HEK293 (cell line): ENCODE measurements around the gene PNPLA6.

Experiments used
- GLIS1 ChIP-seq: fragments of 450-650 bp; formaldehyde crosslinking; IDR thresholded peaks from 2 replicates; pipeline ENCODE4 v1.5.1; 2016; ENCODE audit warnings: missing biosample characterization, missing genetic modification characterization
- HIC1 ChIP-seq: fragments of 450-650 bp; formaldehyde crosslinking; IDR thresholded peaks from 2 replicates; pipeline ENCODE4 v1.5.1; 2016; ENCODE audit warnings: missing biosample characterization, missing genetic modification characterization
- KLF16 ChIP-seq: fragments of 450-650 bp; formaldehyde crosslinking; IDR thresholded peaks from 2 replicates; pipeline ENCODE4 v1.5.1; 2017; ENCODE audit warnings: missing biosample characterization, missing genetic modification characterization
- KLF17 ChIP-seq: fragments of 450-650 bp; formaldehyde crosslinking; IDR thresholded peaks from 2 replicates; pipeline ENCODE4 v1.5.1; 2016; ENCODE audit warnings: missing biosample characterization, missing genetic modification characterization
- ZBTB7A ChIP-seq: fragments of 450-650 bp; formaldehyde crosslinking; IDR thresholded peaks from 2 replicates; pipeline ENCODE4 v1.5.1; 2016; ENCODE audit warnings: low read depth, missing biosample characterization, missing genetic modification characterization
- ZNF114 ChIP-seq: fragments of 450-650 bp; formaldehyde crosslinking; IDR thresholded peaks from 2 replicates; pipeline ENCODE4 v1.5.0; 2017; ENCODE audit warnings: missing biosample characterization, missing genetic modification characterization
- ZNF19 ChIP-seq: fragments of 450-650 bp; formaldehyde crosslinking; IDR thresholded peaks from 2 replicates; pipeline ENCODE4; 2016; ENCODE audit warnings: missing biosample characterization, missing genetic modification characterization, low read depth
- ZNF335 ChIP-seq: fragments of 450-650 bp; formaldehyde crosslinking; conservative IDR thresholded peaks from 2 replicates; pipeline ENCODE4 v1.5.1; 2016; ENCODE audit warnings: missing biosample characterization, missing genetic modification characterization
- ZNF37A ChIP-seq: fragments of 450-650 bp; IDR thresholded peaks from 2 replicates; pipeline ENCODE4 v1.5.1; 2018; ENCODE audit warnings: missing biosample characterization, missing genetic modification characterization
- ZNF398 ChIP-seq: fragments of 450-650 bp; formaldehyde crosslinking; IDR thresholded peaks from 2 replicates; pipeline ENCODE4 v1.5.1; 2017; ENCODE audit warnings: missing biosample characterization, missing genetic modification characterization
- ZNF423 ChIP-seq: fragments of 450-650 bp; formaldehyde crosslinking; IDR thresholded peaks from 2 replicates; pipeline ENCODE4 v1.5.1; 2016; ENCODE audit warnings: missing biosample characterization, missing genetic modification characterization
- ZNF426 ChIP-seq: fragments of 450-650 bp; formaldehyde crosslinking; IDR thresholded peaks from 2 replicates; pipeline ENCODE4 v1.5.1; 2017; ENCODE audit warnings: missing biosample characterization, missing genetic modification characterization, mild to moderate bottlenecking, inconsistent platforms, moderate library complexity
- ZNF488 ChIP-seq: fragments of 450-650 bp; formaldehyde crosslinking; IDR thresholded peaks from 2 replicates; pipeline ENCODE4 v1.5.1; 2016; ENCODE audit warnings: missing biosample characterization, missing genetic modification characterization
- ZNF518A ChIP-seq: fragments of 450-650 bp; formaldehyde crosslinking; conservative IDR thresholded peaks from 2 replicates; pipeline ENCODE4 v1.5.1; 2016; ENCODE audit warnings: low read depth, missing biosample characterization, missing genetic modification characterization
- ZNF529 ChIP-seq: fragments of 450-650 bp; formaldehyde crosslinking; IDR thresholded peaks from 2 replicates; pipeline ENCODE4 v1.5.1; 2017; ENCODE audit warnings: missing genetic modification characterization, missing biosample characterization; ENCODE audit not compliant: insufficient replicate concordance
- ZNF639 ChIP-seq: fragments of 450-650 bp; formaldehyde crosslinking; IDR thresholded peaks from 2 replicates; pipeline ENCODE4 v1.5.1; 2016; ENCODE audit warnings: missing biosample characterization, missing genetic modification characterization
- ZNF660 ChIP-seq: fragments of 450-650 bp; IDR thresholded peaks from 2 replicates; pipeline ENCODE4 v1.5.1; 2018; ENCODE audit warnings: missing biosample characterization, mild to moderate bottlenecking, missing genetic modification characterization
- ZNF677 ChIP-seq: fragments of 450-650 bp; IDR thresholded peaks from 2 replicates; pipeline ENCODE4 v1.5.0; 2018; ENCODE audit warnings: missing biosample characterization, mild to moderate bottlenecking, missing genetic modification characterization, moderate library complexity
- ZNF704 ChIP-seq: fragments of 450-650 bp; formaldehyde crosslinking; IDR thresholded peaks from 2 replicates; pipeline ENCODE4 v1.5.1; 2016; ENCODE audit warnings: missing biosample characterization, missing genetic modification characterization
- ZNF776 ChIP-seq: fragments of 450-650 bp; formaldehyde crosslinking; IDR thresholded peaks from 2 replicates; pipeline ENCODE4 v1.5.0; 2017; ENCODE audit warnings: missing biosample characterization, missing genetic modification characterization, borderline replicate concordance
- ZNF777 ChIP-seq: fragments of 450-650 bp; formaldehyde crosslinking; IDR thresholded peaks from 2 replicates; pipeline ENCODE4 v1.5.1; 2017; ENCODE audit warnings: missing biosample characterization, missing genetic modification characterization, borderline replicate concordance
- ZSCAN4 ChIP-seq: fragments of 450-650 bp; formaldehyde crosslinking; IDR thresholded peaks from 2 replicates; pipeline ENCODE4 v1.5.1; 2017; ENCODE audit warnings: missing biosample characterization, missing genetic modification characterization

PNPLA6 gene

GRCh38 chr19:7522072-7522922 lies 13.2 kb upstream of the PNPLA6 start, which contains the start of gene MCOLN1 (continued):
- TF ChIP-seq ZNF518A (tag by site-specific recombination) (0 out of 2 replicates have a peak, but pooled peaks have one; percentile 33), ZNF639 (tag by site-specific recombination) (peak; percentile 88), ZNF529 (tag by site-specific recombination) (no peak), ZBTB7A (tag by site-specific recombination) (peak; percentile 90; the same call in 1 of the 2 replicates), ZNF488 (tag by site-specific recombination) (peak; percentile 53; the same call in 1 of the 2 replicates), ZNF423 (tag by site-specific recombination) (no peak), ZNF660 (tag by site-specific recombination) (peak; percentile 88), KLF16 (peak; percentile 98), ZNF677 (peak; percentile 33; the same call in 1 of the 2 replicates), ZNF37A (tag by site-specific recombination) (no peak; the same call in 1 of the 2 replicates), HIC1 (tag by site-specific recombination) (peak; percentile 82), ZNF114 (tag by site-specific recombination) (no peak), KLF17 (peak; percentile 94), ZSCAN4 (tag by site-specific recombination) (peak; percentile 44; the same call in 1 of the 2 replicates), ZNF777 (tag by site-specific recombination) (no peak), ZNF398 (tag by site-specific recombination) (no peak), ZNF19 (tag by site-specific recombination) (no peak), ZNF776 (tag by site-specific recombination) (no peak), GLIS1 (tag by site-specific recombination) (peak; percentile 67), ZNF335 (tag by site-specific recombination) (peak; percentile 52), ZNF704 (tag by site-specific recombination) (0 out of 2 replicates have a peak, but pooled peaks have one; percentile 78), ZNF426 (tag by site-specific recombination) (no peak)
